ENCODE data around the gene NAALADL2.

DNA sequence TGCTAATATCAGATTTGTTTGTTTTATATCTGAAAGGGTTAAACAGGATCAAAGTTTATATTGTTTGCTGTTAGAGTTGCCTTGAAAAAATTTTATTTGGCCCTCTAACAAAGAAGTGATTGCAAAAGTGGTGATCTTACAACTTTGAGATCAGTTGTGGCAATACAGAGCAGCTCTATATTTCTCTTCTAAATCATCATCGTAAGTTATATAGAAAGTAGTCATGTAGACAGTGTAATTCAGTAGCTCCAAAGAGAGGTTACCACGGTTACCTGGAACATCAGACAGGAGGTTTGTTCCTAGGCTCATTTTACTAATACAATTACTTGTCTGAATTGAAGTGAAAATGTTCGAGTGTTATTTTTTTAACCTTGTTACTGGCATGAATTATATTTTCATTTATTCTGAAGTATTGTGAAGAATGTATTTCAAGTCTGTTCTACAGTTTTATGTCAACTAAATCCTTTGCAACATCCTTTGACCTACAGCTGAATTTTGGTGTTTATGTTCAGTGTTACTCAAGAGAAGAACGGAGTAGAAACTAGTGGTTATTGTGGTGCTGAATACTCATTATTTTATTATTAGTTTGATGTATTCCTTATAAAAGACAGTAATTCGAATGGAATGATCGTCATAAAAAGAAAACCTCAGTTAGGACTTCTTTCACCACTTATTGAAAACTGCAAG lies 214.2 kb downstream of the NAALADL2 start:
- TF ChIP-seq, protein P1, sequence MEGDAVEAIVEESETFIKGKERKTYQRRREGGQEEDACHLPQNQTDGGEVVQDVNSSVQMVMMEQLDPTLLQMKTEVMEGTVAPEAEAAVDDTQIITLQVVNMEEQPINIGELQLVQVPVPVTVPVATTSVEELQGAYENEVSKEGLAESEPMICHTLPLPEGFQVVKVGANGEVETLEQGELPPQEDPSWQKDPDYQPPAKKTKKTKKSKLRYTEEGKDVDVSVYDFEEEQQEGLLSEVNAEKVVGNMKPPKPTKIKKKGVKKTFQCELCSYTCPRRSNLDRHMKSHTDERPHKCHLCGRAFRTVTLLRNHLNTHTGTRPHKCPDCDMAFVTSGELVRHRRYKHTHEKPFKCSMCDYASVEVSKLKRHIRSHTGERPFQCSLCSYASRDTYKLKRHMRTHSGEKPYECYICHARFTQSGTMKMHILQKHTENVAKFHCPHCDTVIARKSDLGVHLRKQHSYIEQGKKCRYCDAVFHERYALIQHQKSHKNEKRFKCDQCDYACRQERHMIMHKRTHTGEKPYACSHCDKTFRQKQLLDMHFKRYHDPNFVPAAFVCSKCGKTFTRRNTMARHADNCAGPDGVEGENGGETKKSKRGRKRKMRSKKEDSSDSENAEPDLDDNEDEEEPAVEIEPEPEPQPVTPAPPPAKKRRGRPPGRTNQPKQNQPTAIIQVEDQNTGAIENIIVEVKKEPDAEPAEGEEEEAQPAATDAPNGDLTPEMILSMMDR (IDR thresholded peaks at IDR 0.05): no peak
- TF ChIP-seq POLR2A (IDR thresholded peaks at IDR 0.05): no peak
